Liver (tissue), 3 donors: ENCODE measurements around the gene GDF9.

ENCODE experiments used
- ATF3 ChIP-seq: IDR thresholded peaks from 2 replicates; pipeline ENCODE4 v1.6.1; 2016; ENCODE audit warnings: antibody characterized with exemption
- CTCF ChIP-seq: fragments of 150-350 bp; IDR thresholded peaks from 2 replicates; pipeline ENCODE4 v1.5.1; 2017; ENCODE audit warnings: improper control_type of control experiment, low read depth, low read length; ENCODE audit not compliant: missing input control
- EGR1 ChIP-seq, 2 donors: IDR thresholded peaks; 2 replicates each; pipeline ENCODE4 v1.6.1; 2016 to 2018; ENCODE audit warnings: antibody characterized with exemption in 2 of 2, low read depth in 2 of 2
- GABPA ChIP-seq, 2 donors: IDR thresholded peaks in 1 of 2; conservative IDR thresholded peaks in 1 of 2; 2 replicates each; pipeline ENCODE4 v1.6.1; 2016; ENCODE audit warnings: antibody characterized with exemption in 2 of 2, mild to moderate bottlenecking in 1 of 2, moderate library complexity in 1 of 2
- HNF4A ChIP-seq, 2 donors: conservative IDR thresholded peaks; 2 replicates each; pipeline ENCODE4 v1.6.1; 2016; ENCODE audit warnings: antibody characterized with exemption in 2 of 2, mild to moderate bottlenecking in 2 of 2
- JUND ChIP-seq, 2 donors: IDR thresholded peaks; 2 replicates each; pipeline ENCODE4 v1.6.1; 2016; ENCODE audit warnings: antibody characterized with exemption in 2 of 2
- MAX ChIP-seq: IDR thresholded peaks from 2 replicates; pipeline ENCODE4 v1.6.1; 2016; ENCODE audit warnings: antibody characterized with exemption
- RAD21 ChIP-seq, 2 donors: IDR thresholded peaks; 2 replicates each; pipeline ENCODE4 v1.6.1; 2016; ENCODE audit warnings: antibody characterized with exemption in 2 of 2, mild to moderate bottlenecking in 2 of 2
- REST ChIP-seq: IDR thresholded peaks from 2 replicates; pipeline ENCODE4 v1.6.1; 2016; ENCODE audit warnings: antibody characterized with exemption, mild to moderate bottlenecking
- TAF1 ChIP-seq: conservative IDR thresholded peaks from 2 replicates; pipeline ENCODE4 v1.6.1; 2016; ENCODE audit warnings: antibody characterized with exemption, mild to moderate bottlenecking
- YY1 ChIP-seq: IDR thresholded peaks from 2 replicates; pipeline ENCODE4 v1.6.1; 2016; ENCODE audit warnings: antibody characterized with exemption, mild to moderate bottlenecking
- donor health status: healthy.
- donor health status: healthy.

- TF ChIP-seq TAF1, result no peak
- TF ChIP-seq JUND (IDR thresholded peaks at IDR 0.05), result no peak
- no peak for TF ChIP-seq YY1
- TF ChIP-seq REST, result no peak
- TF ChIP-seq CTCF, result no peak
- no peak for TF ChIP-seq EGR1 (IDR thresholded peaks at IDR 0.05; ENCODE audit: low read depth in 2 of 2)
- no peak for TF ChIP-seq MAX
- no peak for TF ChIP-seq ATF3
- no peak for TF ChIP-seq RAD21 (IDR thresholded peaks at IDR 0.05)
- TF ChIP-seq HNF4A (conservative IDR thresholded peaks at IDR 0.05), result no peak
- TF ChIP-seq GABPA (IDR thresholded peaks at IDR 0.05 in 1 of 2, conservative IDR thresholded peaks at IDR 0.05 in 1 of 2), result no peak
These were observed 50.8 kb downstream of the GDF9 start for GRCh38 chr5:132815454-132815853.
